ENCODE results near the gene MT1E.
"Not testable (repeated sequence)": the region's sequence is repeated elsewhere in the genome, so short reads cannot be mapped to it uniquely, and the experiment has no call there.

DNA sequence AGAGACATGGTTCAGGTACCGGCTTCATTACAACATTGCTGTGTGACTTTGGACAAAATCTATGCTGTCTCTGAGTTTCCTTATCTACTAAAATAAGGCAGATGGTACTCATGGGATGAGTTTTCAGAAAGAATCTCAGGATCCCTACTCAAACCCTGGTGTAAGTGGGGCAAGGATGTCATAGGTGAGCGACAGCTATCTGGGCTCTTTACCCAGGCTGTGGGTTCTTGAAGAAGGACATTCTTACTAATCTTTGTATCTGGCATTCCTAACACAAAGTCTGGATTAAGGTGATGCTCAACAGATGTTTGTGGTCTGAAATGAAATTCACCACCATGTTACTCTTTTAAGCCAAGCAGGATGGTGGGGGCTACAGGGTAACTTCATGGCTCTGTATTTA is 42.7 kb upstream of the MT1E start:
- TF ChIP-seq, protein P1, sequence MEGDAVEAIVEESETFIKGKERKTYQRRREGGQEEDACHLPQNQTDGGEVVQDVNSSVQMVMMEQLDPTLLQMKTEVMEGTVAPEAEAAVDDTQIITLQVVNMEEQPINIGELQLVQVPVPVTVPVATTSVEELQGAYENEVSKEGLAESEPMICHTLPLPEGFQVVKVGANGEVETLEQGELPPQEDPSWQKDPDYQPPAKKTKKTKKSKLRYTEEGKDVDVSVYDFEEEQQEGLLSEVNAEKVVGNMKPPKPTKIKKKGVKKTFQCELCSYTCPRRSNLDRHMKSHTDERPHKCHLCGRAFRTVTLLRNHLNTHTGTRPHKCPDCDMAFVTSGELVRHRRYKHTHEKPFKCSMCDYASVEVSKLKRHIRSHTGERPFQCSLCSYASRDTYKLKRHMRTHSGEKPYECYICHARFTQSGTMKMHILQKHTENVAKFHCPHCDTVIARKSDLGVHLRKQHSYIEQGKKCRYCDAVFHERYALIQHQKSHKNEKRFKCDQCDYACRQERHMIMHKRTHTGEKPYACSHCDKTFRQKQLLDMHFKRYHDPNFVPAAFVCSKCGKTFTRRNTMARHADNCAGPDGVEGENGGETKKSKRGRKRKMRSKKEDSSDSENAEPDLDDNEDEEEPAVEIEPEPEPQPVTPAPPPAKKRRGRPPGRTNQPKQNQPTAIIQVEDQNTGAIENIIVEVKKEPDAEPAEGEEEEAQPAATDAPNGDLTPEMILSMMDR (conservative IDR thresholded peaks at IDR 0.05 in 1 of 2, IDR thresholded peaks at IDR 0.05 in 1 of 2; ENCODE audit: low read depth in 1 of 2, low read length in 2 of 2): not testable (repeated sequence)
- not testable (repeated sequence) for TF ChIP-seq EZH2 (IDR thresholded peaks at IDR 0.05; ENCODE audit: low read length, missing control alignments)
